ENCODE measurements around the gene HRH2. TPM values are rescaled to one million over a fixed set of nuclear protein-coding genes. Genes with fewer than 3 reads are reported as not detected.
A peak's percentile ranks its signal among the peaks of the same experiment; 100 is the strongest.
"Not testable (repeated sequence)": the region's sequence is repeated elsewhere in the genome, so short reads cannot be mapped to it uniquely, and the experiment has no call there.

HRH2 gene
- total RNA-seq, 1 donor from 2014 or later: 67.3 TPM

GRCh38 chr5:175711031-175711430 lies 53.2 kb downstream of the HRH2 start:
- Mint-ChIP-seq H3K27ac (no peak overlapping the region), H3K36me3 (ENCODE audit: low read depth) (peaks cover 54% of the 10 kb centered on the region), H3K4me3 (no peak overlapping the region), H3K9me3 (peaks cover 11% of the 10 kb centered on the region), H3K4me1 (peaks cover 7% of the 10 kb centered on the region), H3K27me3 (no peaks in the 10 kb centered on the region)
- no peak for DNase-seq
- intact Hi-C loops (cut with micrococcal nuclease): loop anchor here (5.0 kb wide), 1 partner anchor 49 kb away; no protein-coding TSS in a partner anchor

- no peak overlapping the region for H3K27ac Mint-ChIP-seq
- intact Hi-C loops (cut with micrococcal nuclease): loop anchor here (5.0 kb wide), 1 partner anchor 49 kb away; no protein-coding TSS in a partner anchor
- no peaks in the 10 kb centered on the region for H3K27me3 Mint-ChIP-seq
- H3K36me3 Mint-ChIP-seq (ENCODE audit: low read depth): peaks cover 58% of the 10 kb centered on the region
- peaks cover 17% of the 10 kb centered on the region for H3K9me3 Mint-ChIP-seq
- H3K4me3 Mint-ChIP-seq: no peak overlapping the region
- no peak for DNase-seq
- peaks cover 7% of the 10 kb centered on the region for H3K4me1 Mint-ChIP-seq
These were observed 53.8 kb downstream of the HRH2 start for GRCh38 chr5:175711472-175712312.

DNA sequence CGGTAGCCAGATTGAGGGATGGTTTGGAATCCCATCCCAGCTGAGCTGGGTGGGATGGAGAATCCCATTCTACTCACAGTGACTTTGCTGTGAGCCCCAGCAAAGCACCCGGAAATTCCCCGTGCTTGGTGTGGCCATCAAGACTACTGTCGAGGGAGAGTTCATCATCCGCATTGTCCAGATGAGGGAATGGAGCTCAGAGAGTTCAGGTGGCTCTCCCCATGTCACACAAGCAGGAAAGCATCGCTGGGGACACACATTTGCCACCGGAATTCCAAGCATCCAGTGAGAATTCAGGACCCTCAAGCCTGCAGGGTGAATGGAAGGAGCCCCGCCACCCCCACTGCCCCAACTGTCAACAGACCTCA lies 54.4 kb downstream of the HRH2 start:
- DNase-seq: no peak
- Mint-ChIP-seq H3K27ac (no peak overlapping the region), H3K9me3 (peaks cover 20% of the 10 kb centered on the region), H3K27me3 (no peaks in the 10 kb centered on the region), H3K36me3 (ENCODE audit: low read depth) (peaks cover 57% of the 10 kb centered on the region), H3K4me3 (no peak overlapping the region), H3K4me1 (peaks cover 7% of the 10 kb centered on the region)
- intact Hi-C loops (cut with micrococcal nuclease): loop anchor here (5.0 kb wide), 1 partner anchor 50 kb away; no protein-coding TSS in a partner anchor

- H3K9me3 Mint-ChIP-seq: peaks cover 20% of the 10 kb centered on the region
- no peak for DNase-seq
- intact Hi-C loops (cut with micrococcal nuclease): loop anchor here (5.0 kb wide), 1 partner anchor 50 kb away; no protein-coding TSS in a partner anchor
- H3K36me3 Mint-ChIP-seq (ENCODE audit: low read depth): peaks cover 57% of the 10 kb centered on the region
- H3K27me3 Mint-ChIP-seq: no peaks in the 10 kb centered on the region
- no peak overlapping the region for H3K4me3 Mint-ChIP-seq
- no peak overlapping the region for H3K27ac Mint-ChIP-seq
- H3K4me1 Mint-ChIP-seq: peaks cover 7% of the 10 kb centered on the region
These were observed 54.8 kb downstream of the HRH2 start for GRCh38 chr5:175712681-175713085.

DNA sequence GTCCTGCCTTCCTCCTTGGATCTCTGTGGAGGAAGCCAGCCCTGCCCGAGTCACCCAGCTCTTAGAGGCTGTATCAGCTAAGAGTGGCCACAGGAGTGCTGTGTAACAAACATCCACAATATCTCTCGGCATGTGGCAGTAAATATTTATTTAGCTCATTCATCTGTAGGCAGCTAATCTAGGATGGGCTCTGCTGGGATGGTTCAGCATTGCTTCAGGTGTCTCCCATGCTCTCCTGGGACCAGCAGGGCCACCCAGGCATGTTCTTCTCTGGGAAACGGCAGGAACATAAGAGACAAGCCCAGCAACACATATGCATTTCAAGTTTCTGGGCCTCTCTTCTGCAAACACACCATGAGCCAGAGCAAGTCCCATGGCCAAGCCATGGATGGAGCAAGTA lies 56.1 kb downstream of the HRH2 start:
- H3K4me3 Mint-ChIP-seq: no peak overlapping the region
- no peak for DNase-seq
- no peak overlapping the region for H3K27ac Mint-ChIP-seq
- no peaks in the 10 kb centered on the region for H3K27me3 Mint-ChIP-seq
- peaks cover 10% of the 10 kb centered on the region for H3K4me1 Mint-ChIP-seq
- peaks cover 46% of the 10 kb centered on the region for H3K36me3 Mint-ChIP-seq (ENCODE audit: low read depth)
- H3K9me3 Mint-ChIP-seq: peaks cover 20% of the 10 kb centered on the region
- intact Hi-C loops (cut with micrococcal nuclease): loop anchor here (5.0 kb wide), 1 partner anchor 52 kb away; no protein-coding TSS in a partner anchor

- Mint-ChIP-seq H3K4me1 (peaks cover 4% of the 10 kb centered on the region), H3K9me3 (peaks cover 20% of the 10 kb centered on the region), H3K27me3 (no peaks in the 10 kb centered on the region), H3K27ac (no peak overlapping the region), H3K36me3 (ENCODE audit: low read depth) (peaks cover 40% of the 10 kb centered on the region), H3K4me3 (no peak overlapping the region)
- DNase-seq: no peak
- intact Hi-C loops (cut with micrococcal nuclease): loop anchor here (5.0 kb wide), 2 partner anchors 52 to 762 kb away; no protein-coding TSS in a partner anchor
These were observed 56.7 kb downstream of the HRH2 start for GRCh38 chr5:175714479-175715085.

DNA sequence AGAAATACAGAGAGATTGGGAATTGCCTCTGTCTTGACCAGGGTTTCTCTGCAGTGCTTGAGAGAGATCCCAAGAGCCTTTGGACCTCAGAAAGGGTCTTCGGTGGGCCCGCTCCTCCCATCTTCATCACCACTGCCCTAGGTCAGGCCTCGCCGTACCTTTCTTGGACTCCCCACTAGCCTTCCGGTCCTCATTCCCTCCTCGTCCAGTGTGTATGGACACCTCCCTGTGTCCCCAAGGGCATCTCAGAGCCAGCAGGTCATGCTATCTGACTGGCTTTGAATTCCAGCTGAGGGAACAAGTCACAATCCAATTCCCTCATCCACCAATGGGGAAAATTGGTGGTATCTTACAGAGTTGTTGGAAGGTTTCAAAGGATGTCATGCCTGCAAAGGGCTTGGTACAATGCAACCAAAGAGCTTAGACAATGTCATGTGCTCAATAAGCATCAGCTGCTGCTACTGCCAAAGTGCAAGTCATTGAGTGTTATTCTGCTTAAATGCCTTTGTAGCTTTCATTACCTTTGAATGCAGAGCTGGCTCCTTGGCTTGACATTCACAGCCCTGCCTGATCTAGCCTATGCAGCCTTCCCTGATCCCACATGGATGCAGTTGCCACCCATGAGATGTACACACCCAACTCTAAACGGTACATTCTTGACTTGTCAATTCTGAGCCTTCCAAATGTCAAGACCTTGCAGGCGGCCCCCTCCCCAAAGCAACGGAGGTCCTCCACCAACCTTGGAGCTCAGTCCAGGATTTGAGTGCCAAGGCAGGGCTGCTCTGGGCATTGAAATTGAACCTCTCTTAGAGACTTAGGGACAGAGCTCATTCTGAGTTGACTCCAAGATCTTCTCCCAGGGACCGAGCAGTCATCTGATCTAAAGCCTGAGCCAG lies 58.0 kb downstream of the HRH2 start:
- Mint-ChIP-seq H3K27me3 (peaks cover 1% of the 10 kb centered on the region), H3K36me3 (ENCODE audit: low read depth) (peaks cover 30% of the 10 kb centered on the region), H3K4me1 (peaks cover 4% of the 10 kb centered on the region), H3K27ac (no peak overlapping the region), H3K9me3 (peaks cover 20% of the 10 kb centered on the region), H3K4me3 (no peak overlapping the region)
- intact Hi-C loops (cut with micrococcal nuclease): loop anchor here (5.0 kb wide), 1 partner anchor 764 kb away; no protein-coding TSS in a partner anchor
- DNase-seq: no peak

- Mint-ChIP-seq H3K4me3 (no peak overlapping the region), H3K27ac (no peak overlapping the region), H3K9me3 (peaks cover 20% of the 10 kb centered on the region), H3K27me3 (peaks cover 1% of the 10 kb centered on the region), H3K4me1 (peaks cover 4% of the 10 kb centered on the region), H3K36me3 (ENCODE audit: low read depth) (peaks cover 28% of the 10 kb centered on the region)
- no peak for DNase-seq
- intact Hi-C loops (cut with micrococcal nuclease): loop anchor here (2.0 to 5.0 kb wide), 2 partner anchors 183 to 766 kb away; no protein-coding TSS in a partner anchor
These were observed 60.0 kb downstream of the HRH2 start for GRCh38 chr5:175717837-175718236.

DNA sequence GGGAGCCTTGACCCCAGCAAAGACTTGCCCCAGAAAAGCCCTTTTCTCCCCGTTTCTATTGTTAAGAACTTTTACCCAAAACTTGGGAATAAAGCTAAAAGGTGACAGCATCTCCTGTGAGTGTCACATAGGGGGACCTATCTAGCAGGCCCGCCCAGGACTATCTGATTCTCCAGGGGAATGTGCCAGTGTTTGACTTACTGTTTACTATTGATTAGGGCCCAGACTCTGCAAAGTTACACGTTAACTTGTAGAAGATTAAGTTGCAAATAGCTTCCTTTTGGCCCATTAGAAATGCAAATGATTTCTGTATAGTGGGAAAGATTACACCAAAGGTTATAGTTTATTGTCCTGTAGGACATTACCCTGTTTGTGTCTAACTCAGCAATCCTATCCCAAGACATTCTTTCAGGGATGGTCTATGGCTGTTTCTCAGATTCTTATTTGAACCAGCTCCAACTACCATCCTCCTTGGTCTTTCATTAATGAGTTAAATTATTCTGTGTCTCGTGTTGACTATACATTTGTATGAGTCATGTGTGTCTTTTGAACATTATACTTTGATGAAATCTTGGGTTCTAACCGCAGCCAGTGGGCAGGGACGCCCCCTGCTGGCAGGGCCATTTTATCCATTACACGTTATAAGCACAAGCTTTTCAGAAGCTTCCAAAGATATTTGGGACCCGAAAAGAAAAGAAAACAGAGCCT lies 60.7 kb downstream of the HRH2 start:
- H3K27ac Mint-ChIP-seq: no peak overlapping the region
- H3K36me3 Mint-ChIP-seq (ENCODE audit: low read depth): peaks cover 23% of the 10 kb centered on the region
- peaks cover 1% of the 10 kb centered on the region for H3K27me3 Mint-ChIP-seq
- peaks cover 20% of the 10 kb centered on the region for H3K9me3 Mint-ChIP-seq
- intact Hi-C loops (cut with micrococcal nuclease): loop anchor here (2.0 to 5.0 kb wide), 2 partner anchors 184 to 766 kb away; no protein-coding TSS in a partner anchor
- H3K4me1 Mint-ChIP-seq: peaks cover 4% of the 10 kb centered on the region
- no peak overlapping the region for H3K4me3 Mint-ChIP-seq
- DNase-seq: peak; percentile 86

GRCh38 chr5:175719109-175719432 lies 61.2 kb downstream of the HRH2 start:
- not testable (repeated sequence) for H3K27me3 Mint-ChIP-seq, DNase-seq, H3K27ac Mint-ChIP-seq, H3K4me1 Mint-ChIP-seq, H3K4me3 Mint-ChIP-seq
- H3K9me3 Mint-ChIP-seq: peaks cover 20% of the 10 kb centered on the region
- H3K36me3 Mint-ChIP-seq (ENCODE audit: low read depth): peaks cover 18% of the 10 kb centered on the region
- intact Hi-C loops (cut with micrococcal nuclease): loop anchor here (2.0 to 5.0 kb wide), 2 partner anchors 184 to 767 kb away; no protein-coding TSS in a partner anchor

DNA sequence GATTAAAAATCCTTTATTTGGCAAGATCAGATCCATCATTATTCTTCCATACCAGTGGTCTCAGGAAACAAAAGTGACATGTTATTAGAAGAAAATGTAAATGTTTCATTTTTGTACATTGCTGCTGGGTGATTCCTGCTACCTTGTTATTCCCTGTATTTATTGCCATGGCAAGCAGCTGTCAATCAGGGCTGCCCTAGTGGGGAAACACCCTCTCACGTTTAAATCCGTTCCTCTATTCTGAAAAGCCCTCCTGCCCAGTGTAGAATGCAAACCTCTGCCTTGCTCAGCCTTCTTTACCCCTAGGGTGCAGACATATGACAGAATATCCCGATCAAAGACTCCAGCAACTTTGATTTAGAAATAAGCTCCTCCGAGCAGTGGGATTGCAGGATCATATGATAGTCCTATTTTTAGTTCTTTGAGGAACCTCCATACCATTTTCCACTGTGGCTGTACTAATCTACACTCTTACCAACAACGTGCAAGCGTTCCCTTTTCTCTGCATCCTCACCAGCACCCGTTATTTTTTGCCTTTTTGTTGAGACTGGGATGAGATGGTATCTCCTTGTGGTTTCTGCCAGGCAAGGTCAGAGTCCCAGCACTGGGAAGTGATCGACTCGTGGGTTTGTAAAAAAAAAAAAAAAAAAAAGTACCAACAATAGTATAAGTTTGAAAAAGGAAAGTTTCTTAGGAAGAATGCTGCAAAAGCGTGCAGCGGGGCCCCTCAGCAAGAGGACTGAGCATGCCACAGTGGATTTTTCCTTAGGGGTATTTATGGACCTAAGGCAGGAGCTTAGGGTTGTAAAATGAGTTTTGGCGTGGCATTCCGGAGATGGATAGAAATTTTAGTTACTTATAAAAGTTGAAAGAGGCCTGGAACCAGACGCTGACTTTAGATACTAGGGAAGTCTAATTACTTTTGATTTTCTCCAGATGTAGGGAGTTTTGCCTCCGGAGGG lies 66.7 kb downstream of the HRH2 start:
- Mint-ChIP-seq H3K4me3 (no peak overlapping the region), H3K36me3 (ENCODE audit: low read depth) (no peaks in the 10 kb centered on the region), H3K4me1 (peaks cover under 1% of the 10 kb centered on the region), H3K27ac (no peak overlapping the region), H3K9me3 (no peaks in the 10 kb centered on the region), H3K27me3 (peaks cover 13% of the 10 kb centered on the region)
- intact Hi-C loops (cut with micrococcal nuclease): no loop called here
- no peak for DNase-seq

GRCh38 chr5:175728316-175728715 lies 70.4 kb downstream of the HRH2 start:
- DNase-seq: no peak
- Mint-ChIP-seq H3K27ac (no peak overlapping the region), H3K36me3 (ENCODE audit: low read depth) (no peaks in the 10 kb centered on the region), H3K9me3 (no peaks in the 10 kb centered on the region), H3K4me1 (peaks cover 2% of the 10 kb centered on the region), H3K27me3 (peaks cover 19% of the 10 kb centered on the region), H3K4me3 (no peak overlapping the region)
- intact Hi-C loops (cut with micrococcal nuclease): no loop called here

Measured in activated CD4-positive, alpha-beta T cell treated with anti-CD3 and anti-CD28 coated beads, Interleukin-2, amount 10 ng/mL, durations not matched to agents 24 days and 14 days (primary cell).